Lower lobe of right lung (tissue), 2 donors: ENCODE measurements around the gene OR2AE1. TPM values are rescaled to one million over a fixed set of nuclear protein-coding genes. Genes with fewer than 3 reads are reported as not detected.

ENCODE experiments used
- ATAC-seq, 2 donors: fragments of 200-7000 bp; cut with Tn5 transposase; one replicate each; pipeline ENCODE4 v1.9.1; 2020 to 2022; ENCODE audit warnings: mild to moderate bottlenecking in 2 of 2, moderate library complexity in 2 of 2
- DNase-seq: peaks from one replicate; pipeline ENCODE4 v3.0.0-alpha.2; 2020
- H3K27ac ChIP-seq: fragments of 200-600 bp; one replicate; pipeline ENCODE4 v1.8.0; 2022
- H3K27me3 ChIP-seq: fragments of 200-600 bp; one replicate; pipeline ENCODE4 v1.8.0; 2022; ENCODE audit warnings: low read depth
- H3K36me3 ChIP-seq: fragments of 200-600 bp; one replicate; pipeline ENCODE4 v1.8.0; 2022; ENCODE audit warnings: mild to moderate bottlenecking
- H3K4me1 ChIP-seq: fragments of 200-600 bp; one replicate; pipeline ENCODE4 v1.8.0; 2022
- H3K4me3 ChIP-seq: fragments of 200-600 bp; one replicate; pipeline ENCODE4 v1.8.0; 2022; ENCODE audit warnings: mild to moderate bottlenecking
- H3K9me3 ChIP-seq: fragments of 200-600 bp; one replicate; pipeline ENCODE4 v1.8.0; 2022
- CTCF ChIP-seq: fragments of 200-600 bp; IDR thresholded peaks from one replicate; pipeline ENCODE4 v1.8.0; 2022; ENCODE audit warnings: antibody characterized with exemption, mild to moderate bottlenecking
- intact Hi-C: fragments of 100-400 bp; cut with DNase I; formaldehyde crosslinking; loops from one replicate; pipeline ENCODE4 v1.11.0; 2022
- total RNA-seq: library from RNA; stranded (reverse); fragmentation: NEBNext Ultra II Directional; extraction: Animal tissue kit (Norgen Biotek cat#: 25700); gene quantifications from one replicate; pipeline ENCODE4 v1.2.1, GENCODE V29; 2021
- donor health status: DM: no; HTN: yes; CAD: no; lungs with severe emphysema.

OR2AE1 gene
- total RNA-seq, 1 donor from 2014 or later = 0.71 TPM

DNA sequence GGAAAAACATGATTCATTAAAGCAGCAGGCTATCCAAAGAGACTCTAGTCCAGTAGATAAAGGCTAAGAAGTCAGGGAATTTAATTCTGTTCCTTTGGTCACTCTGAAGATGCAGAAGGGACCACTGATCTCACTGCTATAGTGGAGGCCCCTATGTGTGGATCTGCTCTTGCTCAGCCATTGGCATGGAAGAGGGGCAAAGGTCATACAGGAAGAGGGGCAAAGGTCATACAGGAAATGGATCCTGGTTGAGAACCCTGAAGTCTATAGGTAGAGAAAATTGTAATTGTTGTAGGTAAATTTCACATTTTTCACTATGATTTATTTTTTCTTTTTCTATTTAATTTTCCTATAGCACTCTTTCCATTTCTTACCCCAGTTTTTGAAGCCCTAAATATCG lies 21.6 kb downstream of the OR2AE1 start:
- H3K27ac ChIP-seq = no peak overlapping the region
- H3K9me3 ChIP-seq = no peaks in the 10 kb centered on the region
- TF ChIP-seq CTCF = no peak
- ATAC-seq = no peak
- no peaks in the 10 kb centered on the region for H3K4me1 ChIP-seq
- H3K36me3 ChIP-seq = no peaks in the 10 kb centered on the region
- no peak overlapping the region for H3K4me3 ChIP-seq
- intact Hi-C loops = no loop called here
- no peak for DNase-seq
- no peaks in the 10 kb centered on the region for H3K27me3 ChIP-seq

- ATAC-seq (no peak), DNase-seq (no peak)
- no peak for TF ChIP-seq CTCF
- Histone ChIP-seq H3K27me3 (no peaks in the 10 kb centered on the region), H3K9me3 (no peaks in the 10 kb centered on the region), H3K36me3 (no peaks in the 10 kb centered on the region), H3K4me3 (no peak overlapping the region), H3K4me1 (no peaks in the 10 kb centered on the region), H3K27ac (no peak overlapping the region)
- intact Hi-C loops = no loop called here
Measured at GRCh38 chr7:99848420-99849216, 28.2 kb downstream of the OR2AE1 start.

GRCh38 chr7:99844328-99844727 lies 32.5 kb downstream of the OR2AE1 start:
- intact Hi-C loops = no loop called here
- H3K4me3 ChIP-seq = no peak overlapping the region
- no peak for TF ChIP-seq CTCF
- no peak for ATAC-seq
- H3K9me3 ChIP-seq = no peaks in the 10 kb centered on the region
- H3K4me1 ChIP-seq = no peaks in the 10 kb centered on the region
- DNase-seq = no peak
- no peaks in the 10 kb centered on the region for H3K27me3 ChIP-seq
- no peak overlapping the region for H3K27ac ChIP-seq
- no peaks in the 10 kb centered on the region for H3K36me3 ChIP-seq

DNA sequence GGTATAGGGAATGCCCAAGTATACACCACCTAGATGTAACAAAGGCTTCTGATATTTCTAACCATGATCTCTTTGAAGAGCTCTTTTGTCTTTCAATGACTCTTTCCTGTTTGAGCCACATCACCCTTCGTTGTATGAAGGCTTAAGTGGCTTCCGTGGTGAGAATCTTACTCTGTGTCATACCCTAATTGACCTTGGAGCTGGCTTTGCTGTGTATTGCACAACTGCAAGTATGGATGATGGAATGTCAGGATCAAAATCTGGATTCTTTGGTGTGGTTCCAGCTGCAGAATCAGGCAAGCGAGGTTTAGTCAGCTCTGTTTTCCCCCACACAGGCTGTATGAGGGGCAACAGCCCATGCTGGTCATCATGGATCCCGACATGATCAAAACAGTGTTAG lies 33.0 kb downstream of the OR2AE1 start:
- no peaks in the 10 kb centered on the region for H3K27me3 ChIP-seq
- DNase-seq (no peak), ATAC-seq (no peak)
- H3K4me3 ChIP-seq = no peak overlapping the region
- intact Hi-C loops = no loop called here
- H3K27ac ChIP-seq = no peak overlapping the region
- TF ChIP-seq CTCF = no peak
- H3K4me1 ChIP-seq = no peaks in the 10 kb centered on the region
- no peaks in the 10 kb centered on the region for H3K36me3 ChIP-seq
- H3K9me3 ChIP-seq = no peaks in the 10 kb centered on the region

DNA sequence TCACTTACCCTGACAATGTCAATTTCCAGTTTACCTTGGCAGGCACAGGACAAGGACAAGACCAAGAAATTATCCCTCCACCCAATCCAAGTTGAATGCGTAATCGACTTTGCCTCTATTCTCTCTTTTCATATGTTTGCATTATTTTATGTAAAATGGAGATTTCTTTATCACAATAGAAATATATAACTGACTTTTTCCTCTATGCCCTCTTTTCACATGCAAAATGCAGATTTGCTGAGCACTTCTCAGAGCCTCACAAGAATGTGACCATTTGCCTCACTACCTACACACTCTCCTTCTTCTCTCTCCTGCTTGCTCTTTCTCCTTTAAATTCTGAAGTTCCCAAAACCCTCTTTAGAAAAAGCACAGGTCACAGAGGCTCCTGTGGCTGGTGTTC lies 33.9 kb downstream of the OR2AE1 start:
- no peaks in the 10 kb centered on the region for H3K36me3 ChIP-seq
- no peak for DNase-seq
- no peak overlapping the region for H3K27ac ChIP-seq
- ATAC-seq = no peak
- no peaks in the 10 kb centered on the region for H3K27me3 ChIP-seq
- no peaks in the 10 kb centered on the region for H3K4me1 ChIP-seq
- intact Hi-C loops = no loop called here
- no peaks in the 10 kb centered on the region for H3K9me3 ChIP-seq
- no peak overlapping the region for H3K4me3 ChIP-seq
- no peak for TF ChIP-seq CTCF
